ENCODE data around the gene CDKN1A. TPM values are rescaled to one million over a fixed set of nuclear protein-coding genes. Genes with fewer than 3 reads are reported as not detected.
A peak's percentile ranks its signal among the peaks of the same experiment; 100 is the strongest.

CDKN1A gene
- total and polyA plus RNA-seq, 9 of the 15 experiments (the other 6 are each of a cell fraction or from before 2014, with no cell fraction given) = 0.25 to 8.1 (median 5.1) TPM

GRCh38 chr6:36729161-36729524, 50.6 kb downstream of the CDKN1A start (continued):
- TF ChIP-seq HLTF (IDR thresholded peaks at IDR 0.05) = no peak
- TF ChIP-seq XRCC4 (IDR thresholded peaks at IDR 0.05; ENCODE audit: extremely low read depth, insufficient read depth, insufficient read length) = no peak
- no peak for TF ChIP-seq NELFE (IDR thresholded peaks at IDR 0.05; ENCODE audit: insufficient read depth, insufficient read length)
- TF ChIP-seq ZC3H8 (IDR thresholded peaks at IDR 0.05) = no peak
- no peak for TF ChIP-seq NCOA1 (IDR thresholded peaks at IDR 0.05; ENCODE audit: low read depth)

DNA sequence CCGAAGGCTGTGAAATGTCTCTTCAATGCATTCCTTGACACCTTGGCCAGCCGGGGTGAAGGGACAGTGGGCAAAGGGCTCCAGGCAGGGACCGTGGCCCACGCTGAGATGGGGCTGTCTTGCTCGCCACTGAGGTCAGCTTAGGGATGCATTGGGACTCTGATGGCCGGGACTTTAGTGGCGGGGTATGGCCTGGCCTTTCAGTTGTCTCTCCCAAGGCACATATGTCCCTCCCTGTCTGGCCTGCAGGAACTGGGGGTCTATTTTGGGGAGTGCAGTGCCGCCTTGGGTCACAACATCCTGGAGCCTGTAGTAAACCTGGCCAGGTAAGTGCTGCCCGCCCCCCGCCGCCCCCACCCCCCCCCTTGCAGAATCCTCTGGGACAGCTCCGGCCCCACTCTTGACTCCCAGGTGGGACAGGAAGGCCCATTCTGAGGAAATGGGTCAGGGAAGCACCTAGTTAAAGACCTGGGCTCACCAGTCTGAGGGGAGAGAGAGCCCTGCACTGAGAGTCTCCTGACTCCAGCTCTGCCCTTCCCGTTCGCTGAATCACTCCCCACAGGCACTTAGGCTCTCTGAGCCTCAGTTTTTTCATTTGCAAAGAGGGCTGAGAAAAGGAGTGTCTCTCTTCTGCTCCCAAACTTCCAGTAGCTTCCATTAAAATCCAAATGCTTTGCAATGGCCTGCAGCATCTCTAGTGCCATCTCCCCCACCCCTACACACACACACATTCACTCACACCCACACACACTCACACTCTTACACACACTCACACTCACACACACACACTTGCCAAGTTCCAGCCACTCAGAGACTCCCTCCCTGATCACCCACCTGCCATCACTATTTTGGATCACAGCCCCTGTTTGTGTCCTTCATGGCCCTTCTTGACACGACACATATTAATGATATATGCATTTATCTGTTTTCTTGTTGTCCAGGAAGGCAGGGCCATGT, 52.2 kb downstream of the CDKN1A start:
- 5% methylated on average over 15 of the region's 15 CpGs for WGBS (ENCODE audit: insufficient coverage, low coverage, missing lambda C conversion rate)
- Histone ChIP-seq H2AFZ (ENCODE audit: low read depth, low read length) (no peak overlapping the region), H3K27ac (ENCODE audit: extremely low read depth, low read depth, low read length) (no peak overlapping the region), H3K27me3 (ENCODE audit: control insufficient read depth in 2 of 2, insufficient read depth in 2 of 2, low read length in 2 of 2) (peaks cover 55 to 71% of the 10 kb centered on the region in 2 experiments), H3K36me3 (ENCODE audit: control insufficient read depth, insufficient read depth, low read length) (no peaks in the 10 kb centered on the region), H3K79me2 (ENCODE audit: control insufficient read depth, insufficient read depth, low read length) (no peaks in the 10 kb centered on the region), H3K9me3 (replicated peaks; ENCODE audit: control insufficient read depth, insufficient read depth, low read depth, low read length) (no peaks in the 10 kb centered on the region), H3K9ac (ENCODE audit: insufficient read depth in 1 of 2, low read depth in 2 of 2, low read length in 2 of 2) (no peak overlapping the region), H3K4me1 (replicated peaks in 1 of 2; ENCODE audit: control insufficient read depth in 2 of 2, insufficient read depth in 2 of 2, low read length in 2 of 2) (peaks cover 0 to 3% of the 10 kb centered on the region in 2 experiments; a peak in 3 of 5 replicates), H3K9me1 (ENCODE audit: control insufficient read depth, insufficient read depth, low read length) (no peaks in the 10 kb centered on the region), H3K4me3 (no peak overlapping the region), H4K20me1 (replicated peaks; ENCODE audit: control insufficient read depth, insufficient read depth, low read length) (peaks cover 8% of the 10 kb centered on the region; the same call in 1 of the 2 replicates), H3K4me2 (ENCODE audit: insufficient read depth, low read length) (no peak overlapping the region)
- no TSS peak for BruUV-seq (replicated peaks)
- POLR2A ChIA-PET = interaction anchor here (1.0 kb wide), 1 partner anchor 144 kb away, joined by 3 read pairs; the partner anchor contains the start of gene PPIL1
- intact Hi-C loops (cut with micrococcal nuclease) (no loop called here), in situ Hi-C loops (cut with MboI) (no loop called here)
- CTCF ChIA-PET (ENCODE audit: low intra/inter-chr PET ratio) = no interaction called here
- TF ChIP-seq KLF13 (tag; IDR thresholded peaks at IDR 0.05; ENCODE audit: borderline replicate concordance, low read depth) (no peak), ELF4 (CRISPR knock-in tag; IDR thresholded peaks at IDR 0.05) (peak; percentile 52; the same call in 1 of the 2 replicates), ZKSCAN1 (IDR thresholded peaks at IDR 0.05; ENCODE audit: low read depth, low read length) (no peak), POLR3G (IDR thresholded peaks at IDR 0.05; ENCODE audit: extremely low read depth, insufficient read length, insufficient replicate concordance) (no peak)
- no peak for DNase-seq (ENCODE audit: extremely low read depth in 1 of 4, low spot score in 3 of 4)
- no peak for ATAC-seq
- no peak for FAIRE-seq

All from K562 (cell line).